GM19035 (cell line): ENCODE results near the gene MICU1.
"Not testable (repeated sequence)": the region's sequence is repeated elsewhere in the genome, so short reads cannot be mapped to it uniquely, and the experiment has no call there.

ENCODE experiments used
- ATAC-seq: cut with Tn5 transposase; IDR thresholded peaks from one replicate; pipeline ENCODE4 v1.9.1; 2021; ENCODE audit not compliant: unreplicated experiment

Gene MICU1, protein sequence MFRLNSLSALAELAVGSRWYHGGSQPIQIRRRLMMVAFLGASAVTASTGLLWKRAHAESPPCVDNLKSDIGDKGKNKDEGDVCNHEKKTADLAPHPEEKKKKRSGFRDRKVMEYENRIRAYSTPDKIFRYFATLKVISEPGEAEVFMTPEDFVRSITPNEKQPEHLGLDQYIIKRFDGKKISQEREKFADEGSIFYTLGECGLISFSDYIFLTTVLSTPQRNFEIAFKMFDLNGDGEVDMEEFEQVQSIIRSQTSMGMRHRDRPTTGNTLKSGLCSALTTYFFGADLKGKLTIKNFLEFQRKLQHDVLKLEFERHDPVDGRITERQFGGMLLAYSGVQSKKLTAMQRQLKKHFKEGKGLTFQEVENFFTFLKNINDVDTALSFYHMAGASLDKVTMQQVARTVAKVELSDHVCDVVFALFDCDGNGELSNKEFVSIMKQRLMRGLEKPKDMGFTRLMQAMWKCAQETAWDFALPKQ

DNA sequence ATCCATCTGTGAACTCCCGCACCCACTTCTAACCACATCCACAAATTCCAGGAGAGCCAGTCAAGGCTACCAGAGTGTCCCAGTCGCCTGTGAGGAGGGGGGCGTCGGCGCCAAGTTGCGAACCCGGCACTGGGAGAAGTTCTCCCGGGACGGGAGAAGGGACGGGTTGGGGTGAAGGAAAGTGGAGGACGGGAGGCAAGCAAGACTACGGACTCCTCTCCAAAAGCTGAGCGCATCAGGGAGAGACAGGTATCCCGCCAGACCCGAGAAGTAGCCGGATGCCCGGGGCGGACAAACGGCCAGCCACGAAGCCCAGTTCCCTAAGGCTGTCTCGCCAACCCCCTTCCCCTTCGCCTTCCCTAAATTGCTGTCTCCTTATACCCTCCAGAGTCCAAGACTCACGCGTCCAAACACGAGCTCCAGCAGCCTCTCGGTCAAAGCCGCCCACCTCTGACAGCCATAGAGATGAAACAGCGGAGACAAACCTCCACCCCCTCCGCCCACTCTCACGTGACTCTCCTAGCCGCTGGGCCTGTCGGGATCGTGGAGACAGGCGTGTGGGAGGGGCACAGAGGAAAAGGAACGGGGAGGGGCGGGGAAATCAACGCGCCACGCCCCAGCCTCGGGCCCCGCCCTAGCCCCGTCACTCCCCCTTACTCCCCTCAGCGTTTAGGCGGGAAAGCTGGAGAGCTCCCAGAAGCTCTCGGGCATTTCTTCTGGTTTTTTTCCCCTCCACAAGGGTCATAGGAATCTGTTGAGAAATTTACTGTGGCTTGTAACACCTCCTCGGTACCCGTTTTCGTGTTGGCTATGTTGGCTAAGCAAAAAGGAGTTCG, at the start of gene MICU1:
TSS of gene MICU1 (minus strand) at position 472 of the 836 bp plus-strand sequence. CDS start 59,286 bp downstream, outside the sequence.
- peak; percentile 99 for ATAC-seq

DNA sequence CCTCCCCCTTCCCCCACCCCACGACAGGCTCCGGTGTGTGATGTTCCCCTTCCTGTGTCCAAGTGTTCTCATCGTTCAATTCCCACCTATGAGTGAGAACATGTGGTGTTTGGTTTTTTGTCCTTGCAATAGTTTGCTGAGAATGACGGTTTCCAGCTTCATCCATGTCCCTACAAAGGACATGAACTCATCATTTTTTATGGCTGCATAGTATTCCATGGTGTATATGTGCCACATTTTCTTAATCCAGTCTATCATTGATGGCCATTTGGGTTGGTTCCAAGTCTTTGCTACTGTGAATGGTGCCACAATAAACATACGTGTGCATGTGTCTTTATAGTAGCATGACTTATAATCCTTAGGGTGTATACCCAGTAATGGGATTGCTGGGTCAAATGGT, 48.3 kb upstream of the MICU1 start:
- ATAC-seq: not testable (repeated sequence)

DNA sequence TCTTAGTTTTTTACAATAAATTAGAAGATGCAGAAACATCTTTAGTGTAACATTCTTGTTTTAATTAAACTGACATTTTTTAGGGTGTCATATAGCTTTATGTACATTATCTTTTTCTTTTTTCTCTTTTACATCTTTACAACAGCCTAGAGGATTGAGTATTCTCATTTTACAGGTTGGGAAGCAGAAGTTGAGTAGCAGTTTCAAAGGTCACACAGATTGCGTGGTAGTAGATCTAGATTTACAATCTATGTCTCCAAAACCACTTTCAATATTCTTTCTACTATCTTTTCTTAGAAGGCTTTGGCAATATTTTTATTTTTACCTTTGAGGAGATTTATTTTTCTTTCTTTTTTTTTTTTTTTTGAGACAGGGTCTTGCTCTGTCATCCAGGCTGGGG, 47.4 kb upstream of the MICU1 start:
- no peak for ATAC-seq

DNA sequence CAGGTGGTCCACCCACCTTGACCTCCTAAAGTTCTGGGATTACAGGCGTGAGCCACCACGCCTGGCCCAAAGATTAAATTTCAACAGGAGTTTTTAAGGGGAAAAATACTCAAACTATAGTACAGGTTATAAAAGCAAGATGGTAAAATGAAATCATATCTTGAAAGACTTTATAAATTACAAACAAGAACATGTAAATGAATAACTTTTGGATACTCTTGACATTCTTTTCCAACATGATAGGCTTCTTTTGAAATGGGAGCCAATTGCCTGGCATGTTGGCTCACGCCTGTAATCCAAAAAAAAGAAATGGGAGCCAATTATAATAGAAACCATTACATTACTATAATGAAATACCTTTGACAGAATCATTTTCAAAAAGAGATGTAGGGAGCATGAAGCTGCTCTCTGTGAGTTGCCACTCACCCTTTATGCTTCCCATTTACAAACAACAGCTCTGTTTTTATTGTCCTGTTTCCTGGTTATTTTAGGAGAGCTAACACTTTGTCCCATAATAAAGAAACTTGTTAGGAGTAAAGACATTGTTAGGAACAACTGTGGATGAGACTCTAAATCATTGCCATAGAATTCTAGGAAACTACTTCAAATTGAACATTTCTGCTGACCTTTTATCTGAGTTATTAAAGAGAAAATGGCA, 41.5 kb upstream of the MICU1 start:
- ATAC-seq: no peak

DNA sequence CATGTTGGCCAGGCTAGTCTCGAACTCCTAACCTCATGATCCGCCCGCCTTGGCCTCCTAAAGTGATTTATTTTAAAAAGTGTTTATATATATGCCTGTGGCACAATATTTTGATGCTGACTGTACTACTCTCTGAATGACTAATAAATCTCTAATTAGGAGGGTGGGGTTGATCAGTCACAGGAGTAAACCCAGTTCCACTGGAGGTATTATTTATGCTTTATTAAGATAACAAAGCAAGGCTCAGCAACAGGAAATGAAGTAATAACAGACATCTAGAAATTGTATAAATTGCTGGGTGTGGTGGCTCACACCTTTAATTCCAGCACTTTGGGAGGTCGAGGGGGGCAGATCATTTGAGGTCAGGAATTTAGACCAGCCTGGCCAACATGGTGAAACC, 40.0 kb upstream of the MICU1 start:
- ATAC-seq: no peak

DNA sequence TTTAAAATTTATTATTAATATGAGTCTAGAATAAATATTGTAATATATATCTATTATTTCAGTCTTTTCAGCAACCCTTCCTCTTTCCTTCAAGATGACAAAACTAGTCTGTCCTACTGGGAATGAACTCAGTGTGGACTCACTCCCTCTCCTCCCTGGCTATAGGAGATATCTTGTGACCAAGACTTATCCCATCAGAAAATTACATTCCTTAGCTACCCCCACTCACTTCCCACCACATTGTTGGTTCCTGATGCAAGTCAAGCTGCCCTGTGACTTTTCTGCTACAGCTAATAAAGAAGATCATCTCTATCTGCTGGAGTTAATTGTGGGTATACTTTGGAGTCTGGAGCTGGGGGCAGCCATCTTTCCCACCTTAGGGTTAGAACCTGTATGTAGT, 38.1 kb upstream of the MICU1 start:
- ATAC-seq: no peak

DNA sequence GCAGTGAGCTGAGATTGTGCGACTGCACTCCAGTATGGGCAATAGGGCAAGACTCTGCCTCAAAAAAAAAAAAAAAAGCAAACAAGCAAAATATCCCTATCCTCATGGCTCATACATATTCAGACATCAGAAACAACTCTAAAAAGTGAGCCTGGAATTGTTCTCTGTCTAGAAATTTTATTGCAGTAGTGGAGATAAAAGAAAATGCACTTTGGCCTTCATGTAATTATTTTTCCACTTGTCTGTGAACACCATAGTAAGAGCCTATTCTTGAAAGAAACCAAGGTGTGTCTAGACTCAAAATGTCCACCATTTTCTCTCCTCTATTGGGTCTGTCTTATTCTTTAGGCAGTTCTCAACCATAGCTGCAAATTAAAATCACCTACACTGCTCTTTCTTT, 35.6 kb upstream of the MICU1 start:
- no peak for ATAC-seq

DNA sequence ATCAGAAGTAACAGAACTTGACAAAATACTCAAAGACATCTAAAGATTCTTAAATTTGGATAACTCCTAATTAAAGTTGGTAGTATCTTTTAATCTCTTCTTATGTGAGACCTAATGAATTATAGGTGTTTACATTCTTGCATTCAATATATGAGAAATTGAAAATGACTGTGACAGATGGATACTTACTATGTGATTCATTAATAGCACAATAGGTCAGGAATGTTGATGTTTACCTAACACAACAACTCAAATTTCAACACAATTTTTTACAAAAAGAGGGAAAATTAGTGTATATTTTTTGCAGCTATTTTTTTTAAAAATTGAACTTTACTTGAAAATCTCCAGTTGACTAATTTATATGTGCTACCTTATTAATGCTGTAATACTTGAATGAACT, 34.3 kb upstream of the MICU1 start:
- ATAC-seq: no peak

DNA sequence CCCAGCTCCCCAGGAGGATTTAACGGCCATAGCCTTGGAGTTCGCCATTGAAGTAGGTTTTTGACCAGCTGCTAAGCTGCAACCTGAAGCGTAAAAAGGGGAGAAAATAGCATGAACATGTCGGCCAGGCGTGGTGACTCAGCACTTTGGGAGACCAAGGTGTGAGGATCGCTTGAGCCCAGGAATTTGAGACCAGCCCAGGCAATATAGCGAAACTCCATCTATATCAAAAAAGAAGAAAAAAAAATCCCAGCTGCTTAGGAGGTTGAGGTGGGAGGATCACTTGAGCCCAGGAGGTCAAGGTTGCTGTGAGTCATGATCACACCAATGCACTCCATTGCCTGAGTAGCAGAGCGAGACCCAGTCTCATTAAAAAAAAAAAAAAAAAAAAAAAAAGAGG, 33.8 kb upstream of the MICU1 start:
- ATAC-seq: no peak

DNA sequence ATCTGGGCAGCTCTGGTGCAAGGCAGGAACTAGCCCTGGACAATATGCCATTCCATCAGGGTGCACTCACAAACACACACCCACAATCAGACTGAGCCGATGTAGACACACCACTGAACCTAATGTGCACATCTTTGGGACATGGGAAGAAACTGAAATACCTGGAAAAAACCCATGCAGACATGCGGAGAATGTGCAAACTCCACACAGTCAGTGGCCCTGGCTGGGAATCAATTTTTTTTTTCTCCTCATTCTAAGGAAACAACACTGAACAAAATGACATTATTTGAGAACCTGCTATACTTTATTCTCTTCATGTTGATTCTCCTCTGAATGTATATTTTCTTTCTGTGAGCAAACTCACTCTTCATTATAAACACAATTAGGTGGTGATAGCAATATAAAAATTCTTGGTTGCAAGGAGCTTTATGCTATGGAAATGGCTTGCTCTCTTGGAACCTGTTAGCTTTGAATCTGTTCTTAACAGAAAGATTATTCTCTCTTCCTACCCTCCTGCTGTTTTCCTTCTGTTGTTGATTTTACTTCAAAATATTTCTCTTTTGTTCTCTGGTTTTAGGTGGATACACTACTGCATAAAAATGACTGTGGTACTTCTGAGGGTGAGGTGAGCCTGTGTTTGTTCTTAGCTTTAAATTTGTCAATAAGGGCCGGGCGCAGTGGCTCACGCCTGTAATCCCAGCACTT, 33.0 kb upstream of the MICU1 start:
- ATAC-seq: no peak

DNA sequence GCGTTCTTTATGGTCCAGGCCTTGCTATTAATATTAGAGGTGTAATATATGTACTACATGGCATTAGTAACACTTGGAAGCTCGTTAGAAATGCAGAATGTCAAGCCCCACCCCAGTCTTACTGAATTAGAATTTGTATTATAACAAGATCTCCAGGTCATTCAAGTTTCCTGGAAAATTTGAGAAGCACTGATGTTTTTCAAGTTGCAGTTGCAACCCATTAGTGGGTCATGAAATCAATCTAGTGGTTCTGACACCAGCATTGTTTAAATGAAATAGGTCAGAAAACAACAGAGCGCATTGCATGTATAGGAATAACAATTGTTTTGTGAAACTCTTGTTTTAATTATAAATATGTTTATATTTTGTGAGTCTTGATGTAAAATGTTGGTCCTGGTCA, 28.8 kb upstream of the MICU1 start:
- no peak for ATAC-seq

DNA sequence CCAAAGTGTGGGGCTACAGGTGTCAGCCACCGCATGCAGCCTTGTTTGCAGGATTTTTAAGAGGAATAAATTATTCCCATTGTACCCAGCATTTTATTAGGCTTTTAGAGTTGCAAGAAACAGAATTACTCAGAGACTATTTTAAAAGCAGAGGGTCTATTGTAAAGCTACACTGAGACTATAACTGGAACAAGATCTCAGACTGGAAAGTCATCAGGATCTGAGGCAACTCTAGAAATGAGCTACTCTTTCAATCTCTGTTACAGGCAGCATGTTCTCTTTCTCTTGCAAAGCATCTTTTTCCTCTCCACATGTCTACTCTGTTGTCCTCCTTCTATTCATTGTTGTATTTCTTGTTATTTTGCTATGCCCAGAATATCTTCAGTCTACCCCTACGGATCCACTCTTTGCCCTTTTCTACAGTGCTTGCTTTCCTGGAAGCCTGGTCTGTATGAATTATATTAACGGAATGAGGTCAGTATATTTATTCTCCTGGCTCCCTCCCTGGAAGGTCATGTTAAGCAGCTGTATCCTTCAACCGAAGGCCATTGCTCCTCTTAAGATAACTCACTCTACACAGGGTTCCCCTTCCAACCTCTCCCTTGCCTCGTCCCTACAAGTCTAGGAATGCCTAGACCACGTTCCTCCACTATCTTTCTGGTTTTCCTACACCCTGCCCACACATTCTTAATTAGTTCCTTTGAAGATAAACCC, 27.7 kb upstream of the MICU1 start:
- ATAC-seq: no peak

DNA sequence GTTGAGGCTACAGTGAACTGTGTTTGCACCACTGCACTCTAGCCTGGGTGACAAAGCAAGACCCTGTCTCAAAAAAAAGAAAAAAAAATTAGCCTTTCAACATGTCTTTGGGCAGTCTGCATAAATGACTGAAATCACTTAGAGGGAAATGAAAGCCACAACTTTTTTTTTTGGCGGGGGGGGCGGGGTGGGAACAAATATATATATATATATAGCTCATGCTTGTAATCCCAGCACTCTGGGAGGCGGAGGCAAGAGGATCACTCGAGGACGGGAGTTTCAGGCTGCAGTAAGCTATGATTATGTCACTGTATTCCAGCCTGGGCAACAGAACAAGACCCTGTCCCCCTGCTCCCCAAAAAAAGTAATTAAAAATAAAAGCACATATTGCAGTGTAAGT, 23.4 kb upstream of the MICU1 start:
- ATAC-seq: no peak

DNA sequence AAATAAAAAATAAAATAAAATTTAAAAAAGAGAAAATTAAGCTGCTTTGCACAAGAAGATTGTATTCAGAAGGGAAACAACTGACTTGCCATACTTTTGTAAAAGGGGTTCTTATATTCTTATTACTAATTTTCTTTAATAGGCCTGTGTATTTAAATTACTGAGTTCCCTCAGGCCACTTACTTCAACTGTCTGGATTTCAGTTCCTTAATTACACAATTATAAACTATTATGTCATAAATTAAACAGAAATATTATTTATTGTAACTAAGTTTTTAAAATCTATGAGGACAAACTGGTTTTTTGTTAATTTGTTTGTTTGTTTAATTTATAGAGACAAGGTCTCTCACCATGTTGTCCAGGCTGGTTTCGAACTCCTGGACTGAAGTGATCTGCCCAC, 22.4 kb upstream of the MICU1 start:
- ATAC-seq: no peak

DNA sequence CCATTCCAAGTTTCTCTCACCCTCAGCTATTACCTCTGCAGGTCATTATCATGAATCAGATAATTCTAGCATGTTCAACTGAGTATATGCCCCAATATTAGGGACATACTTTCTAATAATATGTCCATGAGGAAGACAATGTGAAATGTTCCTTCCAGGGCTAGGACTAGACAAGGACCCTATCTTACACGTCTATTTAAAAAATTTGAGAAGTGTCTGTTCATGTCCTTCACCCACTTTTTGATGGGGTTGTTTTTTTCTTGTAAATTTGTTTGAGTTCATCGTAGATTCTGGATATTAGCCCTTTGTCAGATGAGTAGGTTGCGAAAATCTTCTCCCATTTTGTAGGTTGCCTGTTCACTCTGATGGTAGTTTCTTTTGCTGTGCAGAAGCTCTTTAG, 21.1 kb upstream of the MICU1 start:
- not testable (repeated sequence) for ATAC-seq

DNA sequence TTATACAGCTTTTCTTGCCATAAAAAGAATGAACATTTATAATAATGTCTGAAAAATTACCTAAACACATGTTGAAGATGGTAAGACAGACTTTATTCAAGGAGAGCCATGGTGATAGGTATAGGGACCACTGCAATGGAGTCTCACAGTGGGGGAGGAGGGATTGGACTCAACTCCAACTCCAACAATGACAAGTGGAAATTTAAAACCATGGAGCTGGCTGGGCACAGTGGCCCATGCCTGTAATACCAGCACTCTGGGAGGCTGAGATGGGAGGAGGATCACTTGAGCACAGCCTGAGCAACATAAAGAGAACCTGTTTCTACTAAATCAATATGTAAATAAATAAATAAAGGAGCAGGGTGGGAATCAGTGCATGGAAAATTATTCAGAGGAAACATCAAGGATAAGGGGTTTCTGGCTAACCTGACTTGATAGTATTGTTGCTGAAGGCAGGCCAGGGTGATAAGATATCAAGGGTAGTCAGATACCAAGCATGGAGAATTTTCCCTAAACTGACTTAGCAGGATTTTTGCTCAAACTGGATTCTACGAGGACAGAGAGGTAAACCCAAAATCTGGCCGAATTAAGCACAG, 19.5 kb upstream of the MICU1 start:
- ATAC-seq: no peak

DNA sequence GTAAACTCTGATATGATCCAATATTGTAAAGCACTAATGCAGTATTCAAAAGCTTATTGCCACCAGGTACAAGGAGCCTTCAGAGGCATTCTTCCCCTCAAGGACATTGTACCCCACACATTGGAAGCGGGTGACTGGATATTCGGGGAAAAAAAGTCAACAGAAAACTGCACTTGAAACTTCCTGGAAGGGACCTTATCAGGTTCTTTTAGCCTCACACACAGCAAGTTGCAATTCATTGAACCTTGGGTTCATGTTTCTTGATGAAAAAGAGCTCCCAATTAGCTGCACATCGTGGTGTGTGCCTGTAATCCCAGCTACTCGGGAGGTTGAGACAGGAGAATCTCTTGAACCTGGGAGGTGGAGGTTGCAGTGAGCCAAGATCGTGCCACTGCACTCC, 16.4 kb upstream of the MICU1 start:
- ATAC-seq: no peak

DNA sequence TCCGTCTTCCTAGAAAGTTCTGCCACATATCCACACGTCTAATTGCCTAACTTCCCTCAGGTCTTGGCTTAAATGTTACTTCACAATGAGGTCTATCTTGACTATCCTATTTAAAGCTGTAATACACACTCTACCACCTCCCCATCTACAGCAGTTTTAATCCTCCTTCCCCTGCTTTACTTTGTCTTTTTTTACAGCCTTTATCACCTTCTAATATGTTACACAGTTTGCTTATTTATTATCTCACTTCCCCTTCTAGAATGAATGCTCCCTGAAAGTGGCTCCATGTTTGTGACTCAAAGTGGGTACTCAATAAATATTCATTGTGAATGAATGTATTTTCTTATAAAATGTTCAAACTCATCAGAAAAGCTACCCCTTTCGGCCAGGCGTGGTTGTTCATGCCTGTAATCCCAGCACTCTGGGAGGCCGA, 13.6 kb upstream of the MICU1 start:
- ATAC-seq: no peak

DNA sequence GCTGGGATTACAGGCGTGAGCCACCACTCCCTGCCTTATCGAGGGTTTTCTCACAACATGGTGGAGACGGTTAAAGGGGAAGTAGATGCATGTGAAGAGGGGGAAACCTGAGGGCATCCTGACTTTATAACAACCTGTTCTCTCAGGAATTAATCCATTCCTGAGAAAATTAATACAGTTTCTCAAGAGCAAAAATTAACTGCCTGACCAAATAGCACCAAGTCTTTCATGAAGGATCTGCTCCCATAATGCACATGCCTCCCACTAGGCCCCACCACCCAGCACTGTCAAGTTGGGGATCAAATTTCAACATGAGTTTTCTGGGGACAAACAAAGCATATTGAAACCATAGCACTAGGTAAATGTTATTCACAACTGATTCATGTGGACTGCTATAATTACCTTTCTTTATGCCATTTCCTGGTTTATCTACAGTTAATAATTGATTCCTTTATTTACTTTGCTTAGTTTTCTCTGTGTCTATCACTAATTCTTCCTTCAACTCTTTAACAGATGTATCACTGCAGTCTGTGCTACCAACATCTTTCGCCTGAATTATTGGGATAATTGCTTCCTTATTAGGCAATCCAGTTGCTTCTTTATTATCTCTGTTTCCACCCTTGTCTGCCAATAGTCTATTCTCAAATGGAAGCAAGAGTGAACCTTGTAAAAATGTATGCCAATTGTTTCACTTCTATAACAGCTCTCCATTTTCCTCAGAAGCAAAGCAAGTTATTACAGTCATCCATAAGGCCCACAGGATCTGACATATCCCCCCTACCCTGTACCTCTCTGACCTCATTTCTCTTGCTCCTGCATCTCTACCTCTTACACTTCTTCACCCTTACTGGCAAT, 12.9 kb upstream of the MICU1 start:
- no peak for ATAC-seq
